T-helper 22 cell (primary cell): ENCODE data around the gene TLCD3A.
"Not testable (repeated sequence)": the region's sequence is repeated elsewhere in the genome, so short reads cannot be mapped to it uniquely, and the experiment has no call there.

Experiments used
- DNase-seq: peaks from one replicate; pipeline ENCODE4 v3.0.0-alpha.2; 2020; ENCODE audit warnings: low read depth

Gene TLCD3A

DNA sequence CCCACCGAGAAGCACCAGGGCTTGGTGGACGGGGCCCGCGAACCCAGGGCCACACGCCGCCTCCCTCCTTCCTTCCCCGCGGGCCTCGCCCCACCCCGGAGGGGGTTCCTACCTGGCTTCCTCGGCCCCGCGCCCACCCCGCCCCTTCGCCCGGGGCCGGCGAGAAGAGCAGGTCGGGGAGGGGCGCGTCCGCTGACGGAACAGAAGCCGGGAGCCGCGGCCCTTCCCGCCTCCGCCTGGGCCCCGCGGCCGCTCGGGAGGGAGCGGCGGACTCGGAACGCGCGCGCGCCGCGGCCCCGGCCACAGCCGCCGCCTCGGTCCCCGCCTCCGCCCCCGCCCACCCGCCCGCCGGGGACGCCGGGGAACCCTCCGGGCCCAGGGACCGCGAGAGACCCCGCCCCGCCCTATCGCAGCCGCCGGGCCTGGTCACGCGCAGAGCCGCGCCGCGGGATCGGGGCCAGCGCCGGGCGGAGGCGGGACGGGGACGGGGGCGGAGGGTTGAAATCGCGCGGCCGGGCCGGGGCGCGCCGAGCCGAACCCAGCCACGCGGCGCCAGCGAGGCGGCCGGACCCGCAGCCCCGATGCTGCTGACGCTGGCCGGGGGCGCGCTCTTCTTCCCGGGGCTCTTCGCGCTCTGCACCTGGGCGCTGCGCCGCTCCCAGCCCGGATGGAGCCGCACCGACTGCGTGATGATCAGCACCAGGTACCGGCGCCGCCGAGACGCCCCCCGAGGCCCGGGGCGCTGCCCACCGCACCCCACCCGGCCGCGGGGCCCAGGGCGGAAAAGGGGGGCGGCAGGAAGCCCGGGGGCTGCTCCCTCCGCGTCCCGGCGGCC lies at the start of gene TLCD3A:
Gene TLCD3A (plus strand): TSS at position 530 of the 835 bp plus-strand sequence. CDS start 52 bp downstream, at position 582.
- peak; percentile 40 for DNase-seq

DNA sequence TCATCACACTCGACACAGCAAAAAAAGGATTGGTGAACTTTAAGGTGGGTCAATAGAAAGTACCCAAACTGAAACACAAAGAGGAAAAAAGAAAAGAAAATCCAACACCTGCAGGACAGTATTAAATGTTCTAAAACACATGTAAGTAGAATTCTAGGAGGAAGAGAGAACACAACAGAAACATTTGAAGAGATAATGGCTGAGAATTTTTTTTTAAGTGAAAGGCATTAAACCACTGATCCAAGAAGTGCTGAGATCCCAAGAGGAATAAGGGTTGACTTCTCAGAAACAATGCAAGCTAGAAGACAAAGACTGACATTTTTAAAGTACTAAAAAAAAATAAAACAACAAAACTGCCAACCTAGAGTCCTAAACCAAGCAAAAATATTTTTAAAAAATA lies 49.4 kb upstream of the TLCD3A start:
- no peak for DNase-seq

DNA sequence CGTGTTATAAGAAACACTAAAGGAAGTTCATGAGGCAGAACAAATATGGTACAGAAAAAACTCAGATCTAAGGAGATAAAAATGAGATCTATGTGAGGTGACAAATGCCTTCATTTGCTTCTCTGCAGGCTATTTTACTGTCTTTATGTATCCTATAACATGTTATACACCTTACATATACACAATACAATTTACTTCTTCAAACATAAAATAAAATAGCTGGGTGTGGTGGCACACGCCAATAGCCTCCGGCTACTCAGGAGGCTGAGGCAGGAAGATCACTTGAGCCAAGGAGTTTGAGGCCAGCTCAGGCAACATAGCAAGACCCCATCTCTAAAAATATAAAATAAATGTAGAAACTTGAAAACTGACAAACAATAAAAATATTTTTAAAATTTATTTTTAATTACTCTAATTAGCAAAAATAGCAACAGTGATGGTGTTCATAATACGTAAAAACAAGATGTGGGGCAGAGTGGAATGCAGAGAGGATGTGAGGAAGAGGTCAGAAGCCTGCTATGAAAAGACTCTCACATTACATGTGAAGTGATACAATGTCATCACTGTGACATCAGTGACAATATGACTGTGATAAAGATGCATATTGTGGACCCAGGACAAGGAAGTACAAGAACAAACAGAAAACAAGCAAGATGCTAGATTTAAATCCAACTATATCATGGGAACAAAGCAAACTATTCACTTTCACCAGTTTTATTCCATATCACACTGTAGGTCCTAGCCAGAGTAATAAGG lies 48.7 kb upstream of the TLCD3A start:
- DNase-seq = no peak

DNA sequence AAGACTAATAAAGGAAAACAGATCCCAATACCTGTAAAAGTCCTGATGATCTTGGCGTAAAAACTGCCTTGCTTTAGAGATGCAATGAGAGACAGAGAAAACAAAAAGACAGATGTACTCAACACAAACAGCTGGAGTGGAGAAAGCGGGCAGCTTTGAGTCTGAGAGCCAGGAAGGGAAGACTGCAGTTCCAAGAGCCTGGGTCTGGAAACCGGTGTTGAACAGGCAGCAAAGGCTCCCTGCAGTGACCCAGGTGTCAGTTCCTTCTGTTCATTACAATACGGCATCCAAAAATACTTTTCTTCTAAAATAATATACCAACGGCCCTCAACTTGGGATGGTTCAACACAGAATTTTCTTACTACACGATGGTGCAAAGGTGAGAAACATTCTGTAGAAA lies 47.4 kb upstream of the TLCD3A start:
- no peak for DNase-seq

DNA sequence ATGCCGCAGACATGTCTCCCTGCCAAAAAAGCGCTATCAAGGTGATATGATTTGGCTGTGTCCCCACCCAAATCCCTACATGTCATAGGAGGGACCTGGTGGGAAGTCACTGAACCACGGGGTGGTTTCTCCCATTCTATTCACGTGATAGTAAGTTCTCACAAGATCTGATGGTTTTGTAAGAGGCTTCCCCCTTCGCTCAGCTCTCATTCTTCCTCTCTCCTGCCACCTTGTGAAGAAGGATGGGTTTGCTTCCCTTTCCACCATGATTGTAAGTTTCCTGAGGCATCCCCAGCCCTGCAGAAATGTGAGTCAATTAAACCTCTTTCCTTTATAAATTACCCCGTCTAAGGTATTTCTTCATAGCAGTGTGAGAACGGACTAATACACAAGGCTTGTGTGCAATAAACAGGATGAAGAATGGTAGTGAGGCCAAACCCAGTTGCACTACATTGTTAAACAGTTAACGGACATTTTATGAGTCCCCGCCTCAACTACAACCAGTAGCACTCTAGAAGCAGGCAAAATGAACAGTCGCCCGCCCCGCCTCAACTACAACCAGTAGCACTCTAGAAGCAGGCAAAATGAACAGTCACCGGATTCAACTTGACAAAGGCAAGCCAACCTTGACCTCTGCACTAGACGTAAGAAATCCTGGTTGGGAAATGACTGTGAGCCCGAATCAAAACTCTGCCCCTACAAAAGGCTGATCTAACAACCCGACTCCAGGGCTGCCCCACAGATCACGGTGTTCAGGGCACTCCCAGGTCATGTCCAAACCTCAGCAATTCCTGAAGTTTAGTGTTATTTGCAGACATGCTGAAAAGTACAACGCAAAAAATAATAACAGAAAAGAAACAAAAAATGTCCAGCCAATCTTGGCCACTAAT lies 44.1 kb upstream of the TLCD3A start:
- DNase-seq = no peak

DNA sequence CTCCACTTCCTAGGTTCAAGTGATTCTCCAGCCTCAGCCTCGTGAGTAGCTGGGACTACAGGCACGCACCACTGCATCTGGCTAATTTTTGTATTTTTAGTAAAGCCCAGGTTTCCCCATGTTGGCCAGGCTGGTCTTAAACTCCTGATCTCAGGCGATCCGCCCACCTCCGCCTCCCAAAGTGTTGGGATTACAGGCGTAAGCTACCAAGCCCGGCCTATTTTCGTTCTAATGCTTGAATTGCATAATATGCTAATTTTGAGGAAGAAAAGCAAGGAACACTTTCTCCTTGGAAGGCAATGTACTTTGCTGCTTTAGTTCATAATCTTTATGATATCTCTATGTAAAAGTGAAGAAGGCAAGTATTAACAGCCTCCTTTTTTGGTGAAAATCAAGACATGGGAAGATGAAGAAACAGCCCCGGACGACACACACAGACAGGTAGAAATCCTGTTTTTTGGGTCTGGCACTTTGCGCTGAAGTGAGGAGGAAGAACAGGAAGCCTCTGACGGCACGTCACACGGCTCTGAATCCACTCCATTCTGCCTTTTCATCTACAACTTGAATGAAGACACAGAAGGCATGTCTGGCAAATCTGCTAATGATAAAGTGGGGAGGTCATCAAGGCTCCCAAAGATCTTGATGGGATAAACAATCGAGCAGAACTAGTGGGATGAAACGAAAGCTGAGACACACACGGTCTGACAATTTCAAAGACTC lies 42.7 kb upstream of the TLCD3A start:
- DNase-seq = no peak

DNA sequence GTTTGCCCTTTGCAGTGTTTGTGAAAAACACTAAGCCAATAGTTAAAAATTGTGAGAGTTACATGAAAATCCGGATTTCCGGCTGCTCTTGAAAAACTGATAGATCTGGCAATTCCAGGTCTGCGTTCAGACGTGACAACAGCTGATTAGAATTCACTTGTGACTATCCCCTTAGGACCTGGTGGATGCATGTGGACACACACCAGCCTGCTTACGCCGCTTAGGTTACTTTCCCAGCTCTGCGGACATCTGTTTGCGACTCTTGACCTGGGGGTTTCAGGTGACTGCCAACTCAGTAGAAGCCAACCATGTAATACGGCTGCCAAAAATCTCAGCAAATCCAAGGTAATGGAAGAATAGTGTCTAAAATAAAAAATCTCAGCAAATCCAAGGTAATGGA lies 42.0 kb upstream of the TLCD3A start:
- DNase-seq = no peak

DNA sequence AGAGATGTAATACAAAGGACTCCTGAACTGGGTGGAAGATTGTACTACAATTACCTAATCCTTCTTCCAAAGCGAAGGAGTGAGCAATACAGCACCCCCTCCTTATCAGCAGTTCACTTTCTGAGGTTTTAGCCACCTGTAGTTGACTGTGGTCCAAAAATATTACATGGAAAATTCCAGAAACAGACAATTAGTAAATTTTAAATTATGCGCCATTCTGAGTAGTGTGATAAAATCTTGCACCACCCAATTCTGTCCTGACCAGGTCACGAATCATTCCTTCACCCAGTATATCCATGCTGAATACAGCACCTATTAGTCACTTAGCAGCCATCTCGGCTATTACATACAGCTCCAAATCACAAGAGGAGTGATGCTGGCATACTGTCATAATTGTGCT lies 41.0 kb upstream of the TLCD3A start:
- DNase-seq = no peak

DNA sequence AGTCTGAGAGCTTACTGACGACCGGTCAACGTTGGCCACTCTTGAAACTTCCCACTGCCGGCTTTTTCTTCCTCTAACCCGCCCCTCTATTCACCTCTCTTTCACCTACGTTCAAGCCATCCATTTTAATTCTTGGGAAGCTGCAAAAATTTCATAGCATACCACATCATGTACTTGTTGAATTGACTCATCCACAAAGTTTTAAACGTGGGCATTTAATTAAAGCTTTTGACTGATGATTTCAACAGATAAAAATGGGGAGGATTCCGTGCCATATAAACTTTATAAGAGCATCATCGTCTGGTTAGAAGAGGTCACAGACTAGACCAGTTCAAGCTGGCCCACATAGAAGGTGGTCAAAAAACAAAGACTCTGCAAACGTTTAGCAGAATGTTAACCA lies 40.3 kb upstream of the TLCD3A start:
- no peak for DNase-seq

DNA sequence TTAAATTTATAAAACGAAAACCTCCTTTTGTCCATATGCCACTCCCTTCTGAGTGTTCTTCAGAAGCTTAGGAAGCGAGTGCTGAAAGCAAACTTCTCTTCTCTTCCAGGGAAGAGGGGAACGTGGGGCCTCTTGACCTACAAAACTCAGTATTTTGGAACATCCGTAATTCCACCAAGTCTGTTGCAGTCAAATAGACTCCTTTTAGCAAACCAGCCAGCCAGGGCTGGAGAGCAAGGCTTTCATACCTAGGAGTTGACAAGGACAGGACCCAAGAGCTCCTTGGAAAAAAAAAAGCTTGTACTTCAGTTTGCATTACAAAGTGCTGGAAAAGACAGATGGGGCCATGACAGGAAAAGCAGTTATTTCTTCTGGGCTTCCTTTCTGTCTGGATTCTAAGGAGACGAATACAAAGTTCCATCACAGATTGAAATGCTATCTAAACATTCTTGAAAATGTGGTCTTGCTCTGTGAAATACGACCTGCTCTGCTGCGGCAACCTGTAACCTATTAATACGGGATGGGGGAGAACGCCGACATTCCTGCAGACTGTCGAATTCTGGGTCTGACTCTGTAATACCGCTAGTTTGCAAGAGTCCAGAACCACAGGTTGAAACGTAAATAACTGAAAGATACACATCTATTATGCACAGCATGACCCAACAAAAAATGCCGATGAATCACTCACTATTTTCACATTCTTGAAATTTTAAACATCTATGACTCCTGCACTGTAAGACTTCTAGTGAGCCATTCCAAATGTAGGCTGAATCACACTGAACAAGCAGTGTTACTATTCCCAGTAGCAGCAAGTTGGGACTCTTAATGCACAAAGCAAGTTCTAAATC lies 38.4 kb upstream of the TLCD3A start:
- DNase-seq = no peak

DNA sequence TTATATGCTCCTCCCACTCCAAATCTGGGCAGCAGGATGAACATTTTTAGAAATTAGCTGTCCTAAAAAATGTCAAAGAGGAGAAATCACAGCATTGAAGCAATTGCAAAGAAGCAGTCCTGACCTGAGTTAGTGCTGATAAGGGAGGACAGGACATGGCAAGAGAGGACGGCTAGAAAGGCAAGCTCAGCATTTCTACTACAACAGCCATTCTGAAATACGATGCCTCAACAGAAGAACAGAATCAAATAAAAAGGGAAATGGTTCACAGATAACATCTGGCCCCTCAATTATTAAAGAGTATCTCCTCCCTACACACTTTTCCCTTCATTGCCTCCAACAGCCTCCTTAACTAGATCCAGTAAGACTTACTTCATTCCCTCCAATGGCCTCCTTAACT lies 36.0 kb upstream of the TLCD3A start:
- no peak for DNase-seq

DNA sequence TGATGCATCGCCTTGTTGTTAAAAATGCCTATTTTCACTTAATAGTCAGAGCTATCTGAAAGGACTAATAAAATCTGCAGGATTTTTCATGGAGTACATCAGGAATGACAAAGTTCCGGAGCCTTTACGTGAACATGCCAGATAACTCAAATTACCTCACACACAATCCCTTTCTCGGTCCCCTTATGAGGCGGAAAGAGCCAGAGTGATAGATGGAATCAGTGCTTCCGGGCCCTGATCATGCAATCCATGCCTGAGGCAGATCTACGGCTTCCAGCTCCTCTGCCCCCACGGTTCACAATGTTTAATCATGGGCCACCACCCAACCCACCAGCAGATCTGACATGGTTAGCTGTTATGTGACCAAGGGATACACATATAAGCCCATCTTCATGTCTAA lies 34.7 kb upstream of the TLCD3A start:
- no peak for DNase-seq

DNA sequence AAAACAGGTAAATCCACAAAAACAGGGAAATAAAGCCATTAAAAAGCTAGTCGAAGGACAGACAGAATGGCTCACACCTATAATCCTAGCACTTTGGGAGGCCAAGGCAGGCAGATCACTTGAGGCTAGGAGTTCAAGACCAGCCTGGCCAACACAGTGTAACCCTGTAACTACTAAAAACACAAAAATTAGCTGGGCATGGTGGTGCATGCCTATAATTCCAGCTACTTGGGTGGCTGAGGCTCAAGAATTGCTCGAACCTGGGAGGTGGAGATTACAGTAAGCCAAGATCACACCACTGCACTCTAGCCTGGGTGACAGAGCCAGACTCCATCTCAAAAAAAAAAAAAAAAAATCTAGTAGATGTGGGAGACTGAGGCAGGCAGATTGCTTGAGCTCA lies 34.3 kb upstream of the TLCD3A start:
- DNase-seq = not testable (repeated sequence)

DNA sequence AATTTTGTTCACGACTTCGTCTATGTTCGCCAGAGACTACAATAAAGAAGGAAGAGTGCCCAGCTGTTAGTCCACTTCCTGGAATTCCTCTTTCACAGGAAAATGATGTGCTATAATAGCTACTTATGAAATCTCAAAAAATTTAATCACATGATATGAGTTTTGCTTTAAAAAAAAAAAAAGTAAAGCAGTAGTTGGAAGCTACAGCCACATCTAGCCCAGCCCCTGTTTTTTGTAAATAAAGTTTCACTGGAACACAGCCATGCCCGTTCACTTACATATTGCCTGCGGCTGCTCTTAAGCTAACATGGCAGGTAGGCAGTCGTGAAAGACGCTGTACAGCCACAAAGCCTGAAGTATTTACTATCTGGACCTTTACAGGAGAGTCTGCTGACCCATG lies 33.1 kb upstream of the TLCD3A start:
- no peak for DNase-seq

DNA sequence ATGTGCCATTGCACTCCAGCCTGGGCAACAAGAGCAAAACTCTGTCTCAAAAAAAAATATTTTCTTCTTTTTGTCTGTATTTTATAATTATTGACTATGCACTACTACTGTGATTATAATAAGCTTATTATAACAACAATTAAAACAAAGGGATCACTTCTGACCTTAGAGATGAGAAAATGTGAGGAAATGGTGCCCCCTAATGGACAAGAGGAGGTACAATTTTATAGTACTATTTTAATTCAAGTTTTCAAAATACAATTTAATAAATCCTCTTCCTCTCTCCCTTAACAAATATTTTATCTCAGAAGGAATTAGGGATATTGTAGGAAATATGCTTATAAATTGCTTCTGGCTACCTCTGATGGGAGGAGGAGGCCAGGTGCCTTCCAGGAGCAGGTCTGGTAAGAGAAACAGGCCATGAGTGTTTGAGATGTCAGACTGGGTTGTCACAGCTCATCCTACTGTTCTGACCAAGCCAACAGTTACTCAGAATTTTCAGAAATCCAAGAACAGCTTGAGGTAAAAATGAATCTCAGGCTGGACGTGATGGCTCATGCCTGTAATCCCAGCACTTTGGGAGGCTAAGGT lies 31.8 kb upstream of the TLCD3A start:
- no peak for DNase-seq

DNA sequence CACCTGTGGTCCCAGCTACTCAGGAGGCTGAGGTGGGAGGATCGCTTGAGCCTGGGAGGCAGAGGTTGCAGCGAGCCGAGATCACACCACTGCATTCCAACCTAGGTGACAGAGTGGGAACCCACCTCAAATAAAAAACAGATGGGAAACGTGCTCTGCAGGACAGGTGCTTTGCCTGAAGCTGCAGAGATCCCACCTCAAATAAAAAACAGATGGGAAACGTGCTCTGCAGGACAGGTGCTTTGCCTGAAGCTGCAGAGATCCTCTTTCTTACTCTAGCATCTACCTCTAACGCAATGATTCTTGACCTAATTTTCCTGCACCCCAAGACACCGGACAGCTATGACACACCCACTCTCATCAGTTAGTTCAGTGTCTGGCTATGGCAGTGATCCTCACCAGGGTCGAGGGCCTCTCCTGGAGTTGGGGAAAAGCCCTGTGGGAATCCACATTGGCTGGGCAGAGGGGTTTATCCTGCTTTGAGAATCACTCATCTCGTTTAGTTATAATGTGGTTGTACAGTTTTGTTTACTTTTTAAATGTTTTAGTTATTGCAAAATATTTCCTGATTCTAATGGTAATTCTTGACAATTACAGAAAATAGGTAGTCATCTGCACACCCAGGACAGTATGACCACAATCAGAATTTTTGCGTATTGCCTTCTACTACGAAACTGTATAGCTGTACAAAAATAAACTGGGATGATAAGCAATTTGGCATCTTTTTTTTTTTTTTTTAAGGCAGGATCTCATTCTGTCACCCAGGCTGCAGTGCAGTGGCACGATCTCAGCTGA lies 29.1 kb upstream of the TLCD3A start:
- DNase-seq = no peak

DNA sequence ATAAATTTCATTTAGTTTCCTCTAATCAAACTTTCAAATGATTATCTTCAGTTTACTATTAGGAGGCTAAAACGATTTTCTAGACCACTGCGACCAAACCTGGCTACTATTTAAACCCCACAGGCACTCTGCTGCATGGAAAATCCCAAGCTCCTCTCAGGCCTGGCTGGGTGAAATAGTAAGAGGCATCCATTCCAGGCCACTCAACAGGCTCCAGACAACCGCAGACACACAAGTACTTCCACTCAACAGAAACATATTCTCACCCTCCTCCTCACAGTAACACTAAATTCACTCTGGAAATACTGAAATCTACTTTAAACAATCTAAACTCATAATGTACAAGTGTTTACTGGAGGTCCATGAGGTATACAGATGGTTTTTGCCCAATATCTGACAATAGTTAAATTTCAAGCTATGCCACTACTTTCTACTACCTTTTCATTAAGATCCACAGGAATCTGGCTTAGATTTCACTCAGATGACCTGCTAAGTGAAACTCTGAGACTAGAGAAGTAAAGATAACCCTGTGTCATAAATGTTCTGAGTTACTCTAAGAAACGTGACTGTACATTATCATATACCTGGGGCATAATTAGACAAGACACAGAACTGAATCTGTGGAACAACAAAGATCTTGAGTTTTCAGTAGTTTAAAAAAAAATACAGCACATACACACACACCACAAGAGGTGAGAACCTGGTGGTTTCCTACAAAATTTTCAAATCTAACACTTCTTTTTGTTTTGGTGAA lies 28.1 kb upstream of the TLCD3A start:
- no peak for DNase-seq

DNA sequence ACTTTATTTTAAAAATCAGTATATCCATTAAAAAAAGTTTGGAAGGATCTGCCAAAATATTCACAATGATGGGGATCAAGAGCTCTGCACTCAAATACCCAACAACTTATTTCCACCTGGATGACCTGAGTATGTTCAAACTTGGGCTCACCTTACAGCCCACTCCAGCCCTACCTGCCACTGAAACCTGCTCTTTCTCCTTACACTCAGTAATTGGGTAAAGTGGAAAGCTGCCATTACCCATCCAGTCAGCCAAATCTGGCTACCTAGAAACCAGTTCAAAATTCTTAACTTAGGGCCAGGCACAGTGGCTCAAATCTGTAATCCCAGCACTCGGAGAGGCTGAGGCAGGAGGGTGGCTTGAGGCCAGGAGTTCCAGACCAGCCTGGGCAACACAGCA lies 27.4 kb upstream of the TLCD3A start:
- no peak for DNase-seq

DNA sequence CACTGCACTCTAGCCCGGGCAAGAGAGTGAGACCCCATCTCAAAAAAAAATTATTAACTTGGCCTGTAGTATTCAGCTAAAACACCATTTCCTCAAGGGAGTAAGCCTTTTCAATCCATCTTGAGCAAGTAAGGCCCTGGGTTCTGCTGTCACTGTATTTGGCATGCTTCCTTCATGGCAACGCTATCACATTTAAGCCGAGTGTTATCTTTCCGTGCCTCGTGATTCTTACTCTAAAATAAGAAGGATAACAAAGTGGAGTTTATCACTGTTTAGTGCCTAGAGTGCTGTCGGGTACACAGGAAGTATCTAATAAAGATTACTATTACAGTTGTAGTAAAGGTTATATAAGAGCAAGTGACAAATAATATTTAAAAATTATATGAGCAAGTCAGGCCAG lies 26.5 kb upstream of the TLCD3A start:
- DNase-seq = no peak
